ENCODE data around the gene MRPL53. TPM values are rescaled to one million over a fixed set of nuclear protein-coding genes. Genes with fewer than 3 reads are reported as not detected.

The MRPL53 gene
- total and polyA plus RNA-seq, 2 of the 13 experiments (the other 11 are each of a cell fraction or from before 2014, with no cell fraction given) = 34.3 to 51.9 TPM

GRCh38 chr2:74488643-74489481 is 16.4 kb upstream of the MRPL53 start (continued):
- peak; percentile 54; the same call in 1 of the 2 replicates for TF ChIP-seq FOXJ3 (CRISPR knock-in tag; IDR thresholded peaks at IDR 0.05; ENCODE audit: borderline replicate concordance)
- TF ChIP-seq ZNF264 (CRISPR knock-in tag; IDR thresholded peaks at IDR 0.05) = 0 out of 2 replicates have a peak, but pooled peaks have one; percentile 34
- no peak for TF ChIP-seq GRHL1 (CRISPR knock-in tag; conservative IDR thresholded peaks at IDR 0.05)
- peak; percentile 66; the same call in 1 of the 2 replicates for TF ChIP-seq ZNF362 (CRISPR knock-in tag; IDR thresholded peaks at IDR 0.05; ENCODE audit: borderline replicate concordance)
- TF ChIP-seq FOSL1 (CRISPR knock-in tag; IDR thresholded peaks at IDR 0.05; ENCODE audit: borderline replicate concordance) = no peak
- TF ChIP-seq ZNF572 (CRISPR knock-in tag; IDR thresholded peaks at IDR 0.05) = no peak
- TF ChIP-seq ZNF761 (CRISPR knock-in tag; conservative IDR thresholded peaks at IDR 0.05) = no peak
- no peak for TF ChIP-seq ZNF30 (CRISPR knock-in tag; IDR thresholded peaks at IDR 0.05)
- peak; percentile 54 for TF ChIP-seq ATF7 (IDR thresholded peaks at IDR 0.05)
- TF ChIP-seq ATF7 (CRISPR knock-in tag; IDR thresholded peaks at IDR 0.05) = no peak
- TF ChIP-seq ZNF276 (CRISPR knock-in tag; IDR thresholded peaks at IDR 0.05; ENCODE audit: low read depth) = no peak
- peak; percentile 53; the same call in 1 of the 2 replicates for TF ChIP-seq KLF6 (CRISPR knock-in tag; IDR thresholded peaks at IDR 0.05)
- no peak for TF ChIP-seq TRIM22 (IDR thresholded peaks at IDR 0.05)
- peak; percentile 81; the same call in 1 of the 2 replicates for TF ChIP-seq RXRB (CRISPR knock-in tag; IDR thresholded peaks at IDR 0.05; ENCODE audit: borderline replicate concordance)
- peak; percentile 79; the same call in 1 of the 2 replicates for TF ChIP-seq ZBTB7B (CRISPR knock-in tag; IDR thresholded peaks at IDR 0.05)
- TF ChIP-seq HOXA5 (CRISPR knock-in tag; IDR thresholded peaks at IDR 0.05) = no peak
- 0 out of 2 replicates have a peak, but pooled peaks have one; percentile 12 for TF ChIP-seq SRF (IDR thresholded peaks at IDR 0.05; ENCODE audit: low read depth, low read length)
- TF ChIP-seq RFX5 (IDR thresholded peaks at IDR 0.05; ENCODE audit: low read depth, low read length) = no peak
- TF ChIP-seq ZNF329 (CRISPR knock-in tag; IDR thresholded peaks at IDR 0.05; ENCODE audit: low read depth) = no peak
- peak; percentile 89 for TF ChIP-seq TBX2 (CRISPR knock-in tag; IDR thresholded peaks at IDR 0.05; ENCODE audit: borderline replicate concordance)
- TF ChIP-seq ZNF629 (CRISPR knock-in tag; conservative IDR thresholded peaks at IDR 0.05) = no peak
- TF ChIP-seq ZNF253 (CRISPR knock-in tag; IDR thresholded peaks at IDR 0.05; ENCODE audit: borderline replicate concordance) = no peak
- 0 out of 2 replicates have a peak, but pooled peaks have one; percentile 20 for TF ChIP-seq GZF1 (CRISPR knock-in tag; IDR thresholded peaks at IDR 0.05)
- no peak for TF ChIP-seq TGIF2 (CRISPR knock-in tag; IDR thresholded peaks at IDR 0.05)
- TF ChIP-seq ZNF749 (CRISPR knock-in tag; IDR thresholded peaks at IDR 0.05; ENCODE audit: borderline replicate concordance) = no peak

All from HepG2 (cell line).